ENCODE measurements around the gene EDN3.

Gene EDN3

GRCh38 chr20:59255256-59255655 is 45.2 kb upstream of the EDN3 start:
- Histone ChIP-seq H3K79me2 (ENCODE audit: insufficient read depth, low read length) (no peaks in the 10 kb centered on the region), H3K9me2 (replicated peaks; ENCODE audit: insufficient read depth, low read length) (no peaks in the 10 kb centered on the region), H3K4me3 (ENCODE audit: insufficient read depth, low read length, poor library complexity, severe bottlenecking) (no peak overlapping the region), H3K36me3 (ENCODE audit: low read length) (no peaks in the 10 kb centered on the region), H3K4me2 (ENCODE audit: low read depth, low read length, poor library complexity, severe bottlenecking) (no peak overlapping the region), H3K9ac (ENCODE audit: low read length) (no peak overlapping the region), H3K27me3 (ENCODE audit: low read length) (no peaks in the 10 kb centered on the region), H4K20me1 (ENCODE audit: low read depth, low read length) (no peaks in the 10 kb centered on the region), H2AFZ (ENCODE audit: low read depth, low read length, severe bottlenecking) (no peak overlapping the region), H3K9me3 (ENCODE audit: insufficient read depth, low read length) (no peaks in the 10 kb centered on the region), H3F3A (ENCODE audit: insufficient read depth) (no peaks in the 10 kb centered on the region), H3K27ac (ENCODE audit: low read depth, low read length) (no peak overlapping the region)
- TF ChIP-seq EZH2phosphoT487 (conservative IDR thresholded peaks at IDR 0.05; ENCODE audit: low read length) (no peak), CTCF (IDR thresholded peaks at IDR 0.05; ENCODE audit: insufficient read depth, low read length, poor library complexity, severe bottlenecking) (no peak)

- Histone ChIP-seq H3K79me2 (ENCODE audit: insufficient read depth, low read length) (no peaks in the 10 kb centered on the region), H2AFZ (ENCODE audit: low read depth, low read length, severe bottlenecking) (no peak overlapping the region), H4K20me1 (ENCODE audit: low read depth, low read length) (no peaks in the 10 kb centered on the region), H3K4me2 (ENCODE audit: low read depth, low read length, poor library complexity, severe bottlenecking) (no peak overlapping the region), H3K9me2 (replicated peaks; ENCODE audit: insufficient read depth, low read length) (no peaks in the 10 kb centered on the region), H3K36me3 (ENCODE audit: low read length) (no peaks in the 10 kb centered on the region), H3F3A (ENCODE audit: insufficient read depth) (no peaks in the 10 kb centered on the region), H3K9ac (ENCODE audit: low read length) (no peak overlapping the region), H3K4me3 (ENCODE audit: insufficient read depth, low read length, poor library complexity, severe bottlenecking) (no peak overlapping the region), H3K27me3 (ENCODE audit: low read length) (no peaks in the 10 kb centered on the region), H3K27ac (ENCODE audit: low read depth, low read length) (no peak overlapping the region), H3K9me3 (ENCODE audit: insufficient read depth, low read length) (no peaks in the 10 kb centered on the region)
- no peak for TF ChIP-seq CTCF (IDR thresholded peaks at IDR 0.05; ENCODE audit: insufficient read depth, low read length, poor library complexity, severe bottlenecking)
- TF ChIP-seq EZH2phosphoT487 (conservative IDR thresholded peaks at IDR 0.05; ENCODE audit: low read length), result no peak
These were observed 42.2 kb upstream of the EDN3 start for GRCh38 chr20:59258221-59258621.

- Histone ChIP-seq H3K27ac (ENCODE audit: low read depth, low read length) (no peak overlapping the region), H4K20me1 (ENCODE audit: low read depth, low read length) (no peaks in the 10 kb centered on the region), H3K27me3 (ENCODE audit: low read length) (no peaks in the 10 kb centered on the region), H3K79me2 (ENCODE audit: insufficient read depth, low read length) (no peaks in the 10 kb centered on the region), H3K9ac (ENCODE audit: low read length) (no peak overlapping the region), H3K4me2 (ENCODE audit: low read depth, low read length, poor library complexity, severe bottlenecking) (no peak overlapping the region), H3K9me3 (ENCODE audit: insufficient read depth, low read length) (no peaks in the 10 kb centered on the region), H3K9me2 (replicated peaks; ENCODE audit: insufficient read depth, low read length) (no peaks in the 10 kb centered on the region), H3K36me3 (ENCODE audit: low read length) (no peaks in the 10 kb centered on the region), H3F3A (ENCODE audit: insufficient read depth) (no peaks in the 10 kb centered on the region), H2AFZ (ENCODE audit: low read depth, low read length, severe bottlenecking) (no peak overlapping the region), H3K4me3 (ENCODE audit: insufficient read depth, low read length, poor library complexity, severe bottlenecking) (no peak overlapping the region)
- TF ChIP-seq CTCF (IDR thresholded peaks at IDR 0.05; ENCODE audit: insufficient read depth, low read length, poor library complexity, severe bottlenecking), result no peak
- TF ChIP-seq EZH2phosphoT487 (conservative IDR thresholded peaks at IDR 0.05; ENCODE audit: low read length), result no peak
These were observed 40.5 kb upstream of the EDN3 start for GRCh38 chr20:59259946-59260345.
